Epithelial cell of prostate (primary cell): ENCODE results near the gene TUBB.

Experiments used
- DNase-seq: peaks from one replicate; pipeline ENCODE4 v3.0.0-alpha.2; 2011; ENCODE audit warnings: low read depth, low spot score
- H3K27ac ChIP-seq: fragments of 450-650 bp; 2 replicates; pipeline ENCODE4 v1.5.1; 2017; ENCODE audit warnings: mild to moderate bottlenecking

Gene TUBB

GRCh38 chr6:30774701-30775100 lies 54.5 kb downstream of the TUBB start:
- no peak for DNase-seq
- H3K27ac ChIP-seq = peak overlapping the region; percentile 72
